NK-92 (cell line): ENCODE data around the gene FGB.
"Not testable (repeated sequence)": the region's sequence is repeated elsewhere in the genome, so short reads cannot be mapped to it uniquely, and the experiment has no call there.

Experiments
- DNase-seq: peaks from one replicate; lab custom pipeline; 2025; ENCODE audit not compliant: unreplicated experiment; lab: John Stamatoyannopoulos, UW

FGB gene

GRCh38 chr4:154594343-154594742, 31.5 kb downstream of the FGB start:
- not testable (repeated sequence) for DNase-seq

DNA sequence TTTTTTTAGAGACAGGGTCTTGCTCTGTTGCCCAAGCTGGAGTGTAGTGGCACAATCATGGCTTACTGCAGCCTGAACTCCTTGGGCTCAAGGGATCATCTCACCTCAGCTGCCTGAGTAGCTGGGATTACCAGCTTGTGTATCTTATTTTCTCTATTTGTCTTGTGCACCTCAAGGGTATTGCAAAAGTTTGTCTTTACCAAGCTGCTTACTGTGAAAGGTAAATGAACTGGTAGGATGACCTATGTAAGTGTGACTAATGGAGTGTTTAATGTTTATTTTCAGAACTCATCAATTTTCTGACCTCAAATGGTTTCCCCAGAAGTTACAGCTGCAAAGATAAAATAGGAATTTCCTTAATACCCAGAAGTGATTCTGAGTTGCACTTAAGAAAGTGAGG, 33.0 kb downstream of the FGB start:
- no peak for DNase-seq

DNA sequence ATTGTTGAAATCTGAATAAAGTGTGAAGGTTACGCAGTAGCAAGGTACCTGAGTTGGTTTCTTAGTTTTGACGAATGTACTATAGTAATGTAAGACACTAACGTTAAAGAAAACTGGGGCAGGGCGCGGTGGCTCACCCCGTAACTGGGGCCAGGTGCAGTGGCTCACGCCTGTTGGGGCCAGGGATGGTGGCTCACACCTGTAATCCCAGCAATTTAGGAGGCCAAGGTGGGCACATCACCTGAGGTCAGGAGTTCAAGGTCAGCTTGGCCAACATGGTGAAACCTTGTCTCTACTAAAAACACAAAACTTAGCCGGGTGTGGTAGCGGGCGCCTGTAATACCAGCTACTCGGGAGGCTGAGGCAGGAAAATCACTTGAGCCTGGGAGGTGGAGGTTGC, 34.5 kb downstream of the FGB start:
- DNase-seq: not testable (repeated sequence)

GRCh38 chr4:154597798-154598774, 35.3 kb downstream of the FGB start:
- DNase-seq: no peak

DNA sequence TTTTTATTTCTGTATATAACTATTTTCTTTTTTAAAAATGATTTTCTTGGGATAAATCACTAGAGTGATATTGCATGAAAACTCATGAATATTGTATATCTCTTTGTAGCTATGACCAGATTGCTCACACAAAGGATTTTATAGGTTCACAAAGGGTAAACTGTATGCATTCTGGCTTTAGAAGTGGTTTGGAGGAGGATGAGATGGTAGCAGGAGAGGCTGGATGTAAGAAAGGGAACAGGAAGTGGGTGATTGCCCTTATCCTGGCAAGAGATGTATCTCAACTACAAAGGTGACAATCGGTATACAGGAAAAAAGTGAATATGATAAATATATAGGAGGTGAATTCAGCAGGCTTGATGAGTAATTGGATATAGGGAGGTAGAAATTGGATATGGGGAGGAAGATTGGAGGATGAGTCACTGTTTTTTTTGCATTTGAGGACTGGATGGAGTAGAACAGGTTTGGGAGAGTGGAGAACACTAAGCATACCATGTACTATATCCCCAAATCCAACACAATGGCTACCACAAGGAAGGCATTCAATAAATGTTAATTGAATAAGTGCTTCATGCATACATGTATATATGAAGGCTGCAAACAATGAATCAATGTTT, 39.7 kb downstream of the FGB start:
- no peak for DNase-seq

DNA sequence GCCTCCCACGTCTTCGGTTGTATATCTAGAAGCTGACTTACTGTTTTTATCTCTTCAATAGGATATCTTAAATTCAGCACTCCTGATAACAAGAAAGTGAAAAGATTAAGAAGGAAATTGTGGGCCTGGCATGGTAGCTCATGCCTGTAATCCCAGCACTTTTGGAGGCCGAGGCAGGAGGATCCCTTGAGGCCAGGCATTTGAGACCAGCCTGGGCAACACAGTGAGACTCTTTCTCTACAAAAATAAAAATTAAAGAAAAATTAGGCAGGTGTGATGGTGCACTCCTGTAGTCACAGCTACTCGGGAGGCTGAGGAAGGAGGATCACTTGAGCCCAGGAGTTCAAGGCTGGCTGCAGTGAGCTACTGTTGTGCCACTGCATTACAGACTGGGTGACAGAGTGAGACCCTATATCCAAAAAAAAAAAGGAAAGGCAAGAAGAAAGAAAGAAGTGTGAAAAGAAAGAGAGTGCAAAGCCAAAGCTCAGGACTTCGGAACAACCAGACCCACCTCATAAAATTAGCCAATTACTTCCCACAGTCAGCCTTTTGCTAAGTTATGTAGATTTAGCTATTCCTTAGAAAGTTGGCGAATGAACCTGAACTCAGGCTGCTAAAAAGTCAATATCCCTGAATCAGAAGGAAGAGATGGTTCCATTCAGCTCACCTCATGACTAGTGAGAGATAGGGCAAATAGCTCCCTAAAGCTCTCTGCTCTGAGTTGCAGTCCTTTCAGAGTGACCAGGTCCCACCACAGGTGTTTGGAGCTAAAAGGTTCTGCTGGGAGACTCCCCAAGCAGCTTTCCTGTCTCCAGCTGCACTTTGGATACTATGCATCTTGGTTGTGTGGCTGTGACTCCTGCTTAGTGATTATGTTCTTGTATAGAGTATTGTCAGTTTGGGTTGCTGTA, 40.5 kb downstream of the FGB start:
- no peak for DNase-seq

- DNase-seq: no peak
Measured at GRCh38 chr4:154604696-154605200, 41.9 kb downstream of the FGB start.

DNA sequence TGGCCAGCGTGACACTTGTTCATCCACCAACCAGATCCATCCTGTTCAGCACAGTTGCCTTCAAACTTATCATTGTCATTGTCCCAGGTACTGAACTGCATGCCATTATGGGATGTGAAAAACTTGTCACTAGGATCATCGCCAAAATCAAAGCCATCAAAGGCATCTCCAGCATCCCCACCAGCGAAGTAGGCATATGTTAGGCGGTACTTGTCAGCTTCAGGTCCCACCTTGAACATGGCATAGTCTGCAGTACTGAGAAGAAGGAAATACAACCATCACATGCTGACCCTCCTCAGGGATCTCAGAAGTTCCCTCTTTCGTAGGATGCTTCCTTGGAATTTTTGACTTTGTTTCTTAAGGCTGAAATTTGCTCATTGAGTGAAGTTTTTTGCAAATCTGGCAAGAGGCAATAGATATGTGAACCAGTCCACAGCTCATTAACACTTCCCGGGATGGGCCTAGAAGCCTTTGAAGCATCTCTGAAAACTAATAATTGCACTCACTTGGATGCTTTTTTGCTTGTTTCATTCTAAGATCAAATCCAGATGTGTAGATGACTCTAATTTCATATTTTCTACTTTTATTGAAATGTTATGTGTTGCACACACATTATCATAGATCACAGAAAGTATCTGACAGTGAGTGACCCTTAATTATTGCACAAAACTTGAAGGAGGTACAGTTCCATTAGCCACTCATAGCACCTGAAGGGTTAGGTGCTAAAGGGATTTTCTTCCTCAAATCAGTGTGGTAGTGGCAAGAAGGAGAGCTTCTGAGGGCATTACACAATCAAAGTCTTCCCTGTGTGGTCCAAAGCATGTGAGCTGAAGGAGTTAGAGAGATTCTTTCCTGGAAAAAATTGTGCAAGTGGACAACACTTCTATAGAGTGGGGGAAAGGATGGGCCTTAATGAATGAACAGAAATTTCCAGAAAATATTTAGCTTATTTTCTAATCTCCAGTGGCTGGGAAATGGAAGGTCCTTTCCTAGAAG, 44.2 kb downstream of the FGB start:
- DNase-seq: no peak

DNA sequence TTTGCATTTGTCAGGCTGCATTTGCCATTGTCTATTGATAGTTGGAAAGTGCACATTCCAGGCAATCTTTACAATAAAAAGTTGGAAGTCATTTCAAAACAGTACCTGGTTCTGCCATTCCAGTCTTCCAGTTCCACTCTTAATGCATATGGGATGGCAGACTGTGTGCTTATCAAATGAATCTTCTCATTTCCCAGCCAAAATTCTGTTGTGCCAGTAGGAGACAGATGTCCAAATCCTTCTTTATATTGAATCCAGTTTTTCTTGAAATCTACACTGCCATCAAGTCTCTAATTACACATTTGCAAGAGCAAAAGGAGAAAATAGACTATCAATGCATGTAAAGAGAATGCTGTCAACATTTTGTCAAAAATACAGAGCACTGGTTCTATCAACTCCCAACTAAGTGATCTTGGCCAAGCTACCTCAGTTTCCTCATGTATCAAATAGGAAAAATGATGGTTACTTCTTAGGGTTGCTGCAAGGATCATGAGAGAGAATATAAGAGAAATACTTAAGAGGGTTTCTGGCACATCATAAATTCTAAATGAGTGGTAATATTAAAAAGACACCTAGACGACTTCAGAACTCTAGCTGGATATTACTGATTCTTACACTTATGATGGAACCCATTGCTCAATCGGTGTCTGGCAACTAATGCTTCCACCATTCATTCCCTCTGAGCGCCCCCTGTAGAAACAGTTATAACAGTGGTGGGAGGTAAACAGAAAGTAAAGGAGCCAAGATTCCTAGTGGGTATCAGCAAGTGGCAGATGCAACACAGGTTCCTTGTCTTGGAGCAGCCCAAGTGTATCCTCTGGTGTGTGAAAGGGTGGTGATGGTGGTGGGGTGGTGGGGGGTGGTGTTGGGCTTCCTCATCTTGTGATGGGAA, 45.8 kb downstream of the FGB start:
- DNase-seq: no peak

GRCh38 chr4:154609532-154609931, 46.7 kb downstream of the FGB start:
- DNase-seq: no peak

DNA sequence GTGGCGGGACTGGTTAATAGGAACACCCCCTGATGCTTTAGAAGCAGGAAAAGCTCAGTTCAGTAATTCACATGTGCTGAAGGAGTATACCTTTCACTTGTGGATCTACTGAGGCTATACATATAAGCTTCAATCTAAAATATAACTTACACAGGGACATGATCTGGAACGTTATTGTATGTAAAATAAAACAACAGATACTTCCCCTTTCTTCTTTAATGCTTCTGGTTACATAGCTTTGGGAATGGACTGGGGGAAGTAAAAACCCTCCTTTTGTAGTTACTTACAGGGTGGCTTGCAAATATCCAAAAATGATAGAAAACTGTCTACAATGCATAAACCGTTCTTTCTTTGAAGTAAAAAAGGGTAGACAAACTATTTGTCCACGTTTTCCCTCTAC, 47.8 kb downstream of the FGB start:
- no peak for DNase-seq

- DNase-seq: no peak
Measured at GRCh38 chr4:154611833-154612232, 49.0 kb downstream of the FGB start.

DNA sequence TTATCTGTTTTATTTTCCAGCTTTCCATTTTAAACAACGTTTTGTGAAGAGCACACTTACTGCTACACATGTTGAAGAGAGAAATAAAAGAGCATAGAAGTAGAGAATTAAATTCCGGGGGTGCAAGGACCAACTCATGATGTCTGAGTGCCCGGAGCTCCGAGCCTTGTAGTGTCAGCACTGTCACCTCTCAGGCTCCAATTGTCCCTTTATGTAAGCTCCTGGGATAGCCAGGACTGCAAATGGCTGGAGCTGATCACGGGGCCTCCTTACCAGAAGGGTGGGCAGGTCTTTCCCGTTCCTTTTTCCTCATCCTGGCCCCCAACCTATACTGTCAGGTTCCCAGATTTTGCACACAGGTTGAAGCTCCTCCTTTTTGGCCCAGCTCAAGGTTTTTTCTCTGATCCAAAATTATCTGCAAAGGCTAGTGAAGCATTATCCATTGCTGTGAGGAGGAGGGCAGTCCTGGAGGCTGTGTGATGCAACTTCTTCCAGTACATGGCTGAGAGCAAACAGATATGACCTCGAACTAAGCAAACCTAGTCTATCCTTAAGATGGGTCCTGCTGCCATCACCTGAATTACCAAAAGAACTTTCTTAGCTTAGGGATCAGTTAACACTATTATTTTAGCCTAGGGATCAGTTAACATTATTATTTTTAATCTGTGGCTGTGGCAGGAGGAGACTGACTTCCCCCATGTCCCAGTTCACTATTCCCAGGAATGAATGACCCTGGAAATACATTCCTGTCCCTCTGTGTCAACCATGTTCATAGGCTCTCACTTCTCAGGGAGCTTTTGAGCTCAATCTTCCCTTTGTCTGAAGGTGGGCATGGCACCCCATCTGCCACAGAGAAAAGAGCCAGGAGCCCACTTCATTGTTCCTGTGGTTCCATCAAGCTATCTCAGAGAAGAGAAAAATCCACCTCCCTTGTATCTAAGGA, 49.9 kb downstream of the FGB start, which contains the start of gene FGG:
Gene FGG (minus strand): TSS at position 185 of the 943 bp plus-strand sequence. CDS start 47 bp downstream, at position 138.
- DNase-seq: no peak

DNA sequence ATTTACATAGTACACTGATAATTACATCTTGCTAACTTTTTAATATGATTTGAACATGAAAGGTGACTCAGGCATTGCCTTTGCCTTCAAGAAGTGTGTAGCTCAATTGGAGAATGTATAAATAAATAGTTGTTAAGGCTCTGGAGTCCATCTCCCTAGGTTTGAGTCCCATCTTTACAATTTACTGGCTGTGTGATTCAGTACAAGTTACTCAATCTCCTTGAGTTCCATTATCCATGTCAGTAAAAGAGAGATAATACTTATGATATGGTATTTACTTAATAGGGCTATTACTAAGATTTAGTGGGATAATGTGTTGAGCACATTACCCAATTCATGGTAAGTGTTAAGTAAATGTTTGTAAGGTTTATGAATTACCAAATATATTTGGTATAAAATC, 51.5 kb downstream of the FGB start:
- no peak for DNase-seq

DNA sequence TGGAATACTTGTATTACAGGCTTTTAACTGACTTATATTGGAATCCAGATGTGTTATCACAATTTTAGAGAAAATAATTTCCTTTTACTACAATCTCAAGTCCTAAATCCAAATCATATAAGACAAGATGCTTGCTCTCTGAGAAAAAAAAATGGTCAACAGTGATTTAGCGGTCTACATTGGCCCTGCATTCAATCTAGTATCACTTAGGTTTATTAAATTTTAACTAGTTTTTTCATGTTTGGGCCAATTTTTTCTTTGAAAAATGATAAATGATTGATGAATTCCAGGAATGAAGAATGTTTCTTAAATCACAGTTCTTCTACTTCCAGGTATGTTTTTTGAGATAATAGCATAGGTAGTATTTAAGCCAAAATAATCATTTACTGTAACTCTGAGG, 52.4 kb downstream of the FGB start:
- DNase-seq: no peak

DNA sequence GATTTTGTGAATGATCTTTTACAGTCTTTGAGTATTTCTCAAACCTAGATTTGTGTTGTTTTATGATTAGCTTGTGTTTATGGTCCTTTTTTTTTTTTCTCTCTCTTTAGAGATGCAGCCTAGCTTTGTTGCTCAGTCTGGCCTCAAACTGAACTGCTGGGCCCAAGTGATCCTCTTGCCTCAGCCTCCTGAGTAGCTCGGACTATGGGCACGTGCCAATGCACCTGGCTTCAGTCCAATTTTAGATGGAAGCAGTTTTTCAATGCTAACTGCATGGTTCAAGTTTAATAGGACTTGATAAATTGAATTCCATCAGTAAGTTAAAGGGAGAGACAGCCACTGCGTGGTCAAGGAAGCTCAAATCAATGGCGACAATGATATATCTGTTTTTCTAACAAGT, 53.5 kb downstream of the FGB start:
- DNase-seq: no peak

DNA sequence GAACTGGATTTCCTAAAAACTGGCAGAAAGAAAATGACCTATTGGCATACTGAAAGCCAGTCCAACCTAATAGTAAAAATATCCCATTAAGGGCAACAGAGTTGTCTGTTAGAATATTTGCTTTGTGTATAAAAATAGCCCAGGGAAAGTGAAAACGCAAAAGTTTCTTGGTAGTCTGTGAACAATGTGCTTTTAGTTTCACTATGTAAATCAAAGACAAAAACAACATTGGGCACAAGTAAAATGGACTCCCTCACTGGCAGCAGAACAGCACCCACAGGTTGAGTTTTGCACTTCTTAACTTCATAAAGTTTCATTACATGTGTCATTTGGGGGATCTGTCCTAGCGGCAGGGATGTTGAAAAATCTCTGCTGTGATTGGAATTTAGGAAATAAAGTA, 53.9 kb downstream of the FGB start:
- no peak for DNase-seq

GRCh38 chr4:154617820-154618317, 55.1 kb downstream of the FGB start:
- no peak for DNase-seq
